Activated CD4-positive, alpha-beta T cell treated with anti-CD3 and anti-CD28 coated beads, Interleukin-2, amount 50 U/mL, for 4 hours (primary cell): ENCODE data around the gene C19orf67.

Source experiments
- DNase-seq, 2 experiments: peaks; one replicate each; pipeline ENCODE4 v3.0.0-alpha.2; 2020

Gene C19orf67

GRCh38 chr19:14107581-14108461 is 22.2 kb upstream of the C19orf67 start:
- DNase-seq = no peak

- no peak for DNase-seq
Measured at GRCh38 chr19:14106840-14107239, 21.3 kb upstream of the C19orf67 start.

GRCh38 chr19:14105680-14106079 is 20.1 kb upstream of the C19orf67 start:
- DNase-seq = no peak

- DNase-seq = no peak
Measured at GRCh38 chr19:14103310-14103709, 17.7 kb upstream of the C19orf67 start.

GRCh38 chr19:14102756-14103155 is 17.2 kb upstream of the C19orf67 start:
- no peak for DNase-seq

GRCh38 chr19:14102102-14102696 is 16.6 kb upstream of the C19orf67 start:
- DNase-seq = no peak

- no peak for DNase-seq
Measured at GRCh38 chr19:14101003-14101545, 15.5 kb upstream of the C19orf67 start.

- no peak for DNase-seq
Measured at GRCh38 chr19:14097532-14098151, 12.1 kb upstream of the C19orf67 start.

- DNase-seq = no peak
Measured at GRCh38 chr19:14096272-14096992, 10.8 kb upstream of the C19orf67 start.

GRCh38 chr19:14094854-14095253 is 9.3 kb upstream of the C19orf67 start:
- no peak for DNase-seq

- no peak for DNase-seq
Measured at GRCh38 chr19:14093117-14093823, 7.7 kb upstream of the C19orf67 start.

- peak in 1 of 2 experiments; percentile 36 for DNase-seq
Measured at GRCh38 chr19:14091813-14092462, 6.4 kb upstream of the C19orf67 start.

GRCh38 chr19:14091081-14091812 is 5.7 kb upstream of the C19orf67 start:
- DNase-seq = peak; percentile 52 to 57

GRCh38 chr19:14090509-14091080 is 5.0 kb upstream of the C19orf67 start, which contains the start of gene SAMD1:
Gene SAMD1, minus strand, starts transcription at chr19:14090751.
- peak; percentile 84 to 89 for DNase-seq

- DNase-seq = peak; percentile 32
Measured at GRCh38 chr19:14089662-14090508, 4.3 kb upstream of the C19orf67 start.

- DNase-seq = no peak
Measured at GRCh38 chr19:14089412-14089661, 3.8 kb upstream of the C19orf67 start.

GRCh38 chr19:14088634-14089411 is 3.2 kb upstream of the C19orf67 start:
- no peak for DNase-seq

- DNase-seq = no peak
Measured at GRCh38 chr19:14086098-14086497, 515 bp upstream of the C19orf67 start.

GRCh38 chr19:14082675-14082960 is 3.0 kb downstream of the C19orf67 start:
- DNase-seq = no peak
